ENCODE results near the gene TRPM3. TPM values are rescaled to one million over a fixed set of nuclear protein-coding genes. Genes with fewer than 3 reads are reported as not detected.

TRPM3 gene
- total RNA-seq, 1 donor: 0.72 TPM

- Histone ChIP-seq H3K27me3 (ENCODE audit: insufficient read depth, low read length) (no peaks in the 10 kb centered on the region), H3K9me3 (ENCODE audit: low read depth, low read length) (no peaks in the 10 kb centered on the region), H3K79me2 (ENCODE audit: insufficient read depth, low read length) (no peaks in the 10 kb centered on the region), H2AFZ (ENCODE audit: low read length) (no peak overlapping the region), H3K36me3 (ENCODE audit: insufficient read depth, low read length) (no peaks in the 10 kb centered on the region), H3K4me2 (ENCODE audit: insufficient read depth, low read length) (no peak overlapping the region), H3K4me3 (ENCODE audit: insufficient read depth, low read length) (no peak overlapping the region), H3K4me1 (ENCODE audit: insufficient read depth, low read length) (no peaks in the 10 kb centered on the region), H4K20me1 (ENCODE audit: insufficient read depth, low read length) (no peaks in the 10 kb centered on the region), H3K27ac (ENCODE audit: low read depth, low read length) (no peak overlapping the region)
- TF ChIP-seq CTCF (IDR thresholded peaks at IDR 0.05; ENCODE audit: extremely low read depth, low read depth, low read length): no peak
- no peak for DNase-seq (ENCODE audit: insufficient read length, low spot score, missing footprints)
Measured at GRCh38 chr9:70835323-70835722, 286.1 kb downstream of the TRPM3 start.

- DNase-seq (ENCODE audit: insufficient read length, low spot score, missing footprints): peak; percentile 39
- no peak for TF ChIP-seq CTCF (IDR thresholded peaks at IDR 0.05; ENCODE audit: extremely low read depth, low read depth, low read length)
- Histone ChIP-seq H3K4me3 (ENCODE audit: insufficient read depth, low read length) (no peak overlapping the region), H3K27ac (ENCODE audit: low read depth, low read length) (no peak overlapping the region), H3K9me3 (ENCODE audit: low read depth, low read length) (no peaks in the 10 kb centered on the region), H4K20me1 (ENCODE audit: insufficient read depth, low read length) (no peaks in the 10 kb centered on the region), H3K4me1 (ENCODE audit: insufficient read depth, low read length) (no peaks in the 10 kb centered on the region), H3K79me2 (ENCODE audit: insufficient read depth, low read length) (no peaks in the 10 kb centered on the region), H3K36me3 (ENCODE audit: insufficient read depth, low read length) (no peaks in the 10 kb centered on the region), H3K4me2 (ENCODE audit: insufficient read depth, low read length) (no peak overlapping the region), H3K27me3 (ENCODE audit: insufficient read depth, low read length) (no peaks in the 10 kb centered on the region), H2AFZ (ENCODE audit: low read length) (no peak overlapping the region)
Measured at GRCh38 chr9:70832492-70832891, 288.9 kb downstream of the TRPM3 start.

- Histone ChIP-seq H3K27me3 (ENCODE audit: insufficient read depth, low read length) (no peaks in the 10 kb centered on the region), H4K20me1 (ENCODE audit: insufficient read depth, low read length) (no peaks in the 10 kb centered on the region), H3K4me3 (ENCODE audit: insufficient read depth, low read length) (no peak overlapping the region), H2AFZ (ENCODE audit: low read length) (no peak overlapping the region), H3K27ac (ENCODE audit: low read depth, low read length) (no peak overlapping the region), H3K4me2 (ENCODE audit: insufficient read depth, low read length) (no peak overlapping the region), H3K36me3 (ENCODE audit: insufficient read depth, low read length) (no peaks in the 10 kb centered on the region), H3K79me2 (ENCODE audit: insufficient read depth, low read length) (no peaks in the 10 kb centered on the region), H3K4me1 (ENCODE audit: insufficient read depth, low read length) (no peaks in the 10 kb centered on the region), H3K9me3 (ENCODE audit: low read depth, low read length) (no peaks in the 10 kb centered on the region)
- no peak for TF ChIP-seq CTCF (IDR thresholded peaks at IDR 0.05; ENCODE audit: extremely low read depth, low read depth, low read length)
- no peak for DNase-seq (ENCODE audit: insufficient read length, low spot score, missing footprints)
Measured at GRCh38 chr9:70830618-70831017, 290.8 kb downstream of the TRPM3 start.

GRCh38 chr9:70829591-70830265, 291.7 kb downstream of the TRPM3 start:
- DNase-seq (ENCODE audit: insufficient read length, low spot score, missing footprints): no peak
- Histone ChIP-seq H4K20me1 (ENCODE audit: insufficient read depth, low read length) (no peaks in the 10 kb centered on the region), H3K4me3 (ENCODE audit: insufficient read depth, low read length) (no peak overlapping the region)

More at GRCh38 chr9:70829591-70830265, 291.7 kb downstream of the TRPM3 start:
- Histone ChIP-seq H3K27ac (ENCODE audit: low read depth, low read length) (no peak overlapping the region), H3K79me2 (ENCODE audit: insufficient read depth, low read length) (no peaks in the 10 kb centered on the region), H3K27me3 (ENCODE audit: insufficient read depth, low read length) (no peaks in the 10 kb centered on the region), H2AFZ (ENCODE audit: low read length) (no peak overlapping the region), H3K4me1 (ENCODE audit: insufficient read depth, low read length) (no peaks in the 10 kb centered on the region), H3K4me2 (ENCODE audit: insufficient read depth, low read length) (no peak overlapping the region), H3K36me3 (ENCODE audit: insufficient read depth, low read length) (no peaks in the 10 kb centered on the region), H3K9me3 (ENCODE audit: low read depth, low read length) (no peaks in the 10 kb centered on the region)
- TF ChIP-seq CTCF (IDR thresholded peaks at IDR 0.05; ENCODE audit: extremely low read depth, low read depth, low read length): no peak
